Activated naive CD8-positive, alpha-beta T cell treated with anti-CD3 and anti-CD28 coated beads, Interleukin-2, amount 50 U/mL, for 24 hours (primary cell): ENCODE data around the gene HCRT.

Source experiments
- ATAC-seq: fragments of 150-1000 bp; cut with Tn5 transposase; one replicate; pipeline ENCODE4 v1.10.0; 2021
- DNase-seq: peaks from one replicate; pipeline ENCODE4 v3.0.0; 2021
- H3K27ac Mint-ChIP-seq: one replicate; pipeline ENCODE4 v1.8.0; 2021; ENCODE audit warnings: mild to moderate bottlenecking, mixed read lengths
- H3K27me3 Mint-ChIP-seq: one replicate; pipeline ENCODE4 v1.8.0; 2021; ENCODE audit warnings: mixed read lengths
- H3K36me3 Mint-ChIP-seq: one replicate; pipeline ENCODE4 v1.8.0; 2021; ENCODE audit warnings: low read depth, mixed read lengths
- H3K4me1 Mint-ChIP-seq: one replicate; pipeline ENCODE4 v1.8.0; 2021; ENCODE audit warnings: mixed read lengths
- H3K4me3 Mint-ChIP-seq: one replicate; pipeline ENCODE4 v1.8.0; 2021; ENCODE audit warnings: mild to moderate bottlenecking, moderate library complexity, mixed read lengths
- H3K9me3 Mint-ChIP-seq: one replicate; pipeline ENCODE4 v1.8.0; 2021; ENCODE audit warnings: mixed read lengths

Gene HCRT

DNA sequence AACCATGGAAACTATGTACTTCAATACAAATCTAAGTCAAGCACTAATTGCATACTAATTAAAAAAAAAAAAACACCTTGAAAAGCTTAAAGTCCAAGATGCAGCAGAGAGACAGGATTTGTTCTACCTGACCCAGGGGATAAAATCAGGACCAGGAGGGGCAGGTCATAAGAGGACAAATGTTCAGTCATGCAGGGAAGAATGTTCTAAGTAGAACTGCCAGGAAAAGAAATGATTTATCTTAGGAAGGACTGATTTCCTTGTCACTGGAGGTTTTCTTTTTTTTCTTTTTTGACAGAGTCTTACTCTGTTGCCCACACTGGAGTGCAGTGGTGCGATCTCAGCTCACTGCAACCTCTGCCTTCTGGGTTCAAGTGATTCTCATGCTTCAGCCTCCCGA lies 18.1 kb upstream of the HCRT start:
- peaks cover 8% of the 10 kb centered on the region for H3K4me1 Mint-ChIP-seq
- H3K27ac Mint-ChIP-seq, result no peak overlapping the region
- ATAC-seq (no peak), DNase-seq (no peak)
- no peak overlapping the region for H3K4me3 Mint-ChIP-seq
- no peaks in the 10 kb centered on the region for H3K27me3 Mint-ChIP-seq
- H3K9me3 Mint-ChIP-seq, result no peaks in the 10 kb centered on the region
- H3K36me3 Mint-ChIP-seq, result peaks cover 28% of the 10 kb centered on the region

DNA sequence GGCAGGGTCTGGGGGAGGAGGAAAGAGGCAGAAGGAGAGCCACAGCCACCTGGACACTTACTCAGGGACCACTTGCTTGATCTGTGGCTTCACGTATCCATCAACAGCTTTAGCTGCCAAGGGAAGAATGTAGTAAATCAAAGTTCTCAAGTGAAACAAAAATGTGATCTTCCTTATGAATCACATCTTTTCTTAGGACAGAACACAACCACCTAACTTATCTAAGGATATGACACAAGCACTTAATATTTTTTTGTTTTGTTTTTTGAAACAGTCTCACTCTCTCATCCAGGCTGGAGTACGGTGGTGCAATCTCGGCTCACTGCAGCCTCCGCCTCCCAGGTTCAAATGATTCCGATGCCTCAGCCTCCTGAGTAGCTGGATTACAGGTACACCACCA lies 17.4 kb upstream of the HCRT start:
- DNase-seq (no peak), ATAC-seq (no peak)
- Mint-ChIP-seq H3K9me3 (no peaks in the 10 kb centered on the region), H3K27ac (no peak overlapping the region), H3K4me1 (peaks cover 8% of the 10 kb centered on the region), H3K27me3 (no peaks in the 10 kb centered on the region), H3K4me3 (no peak overlapping the region), H3K36me3 (peaks cover 28% of the 10 kb centered on the region)

DNA sequence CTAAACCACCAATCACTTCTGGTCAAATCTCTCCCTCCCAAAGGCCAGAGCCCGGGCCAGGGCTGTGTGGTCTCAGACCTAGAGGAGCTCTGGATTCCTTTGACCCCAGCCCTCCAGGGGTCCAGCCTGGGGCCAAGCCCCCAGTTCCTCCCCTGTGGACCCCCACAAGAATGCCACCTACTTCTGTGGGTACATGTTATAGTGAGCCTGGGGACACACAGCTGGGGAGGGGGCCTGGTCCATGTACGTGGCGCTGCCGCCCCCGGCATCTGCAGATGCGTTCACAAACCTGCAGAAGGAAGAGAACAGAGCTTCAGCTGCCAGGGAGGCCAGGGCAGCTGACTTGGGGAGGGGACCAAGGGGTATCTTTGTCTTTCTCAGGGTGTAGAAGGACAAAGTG lies 16.9 kb upstream of the HCRT start:
- peaks cover 8% of the 10 kb centered on the region for H3K4me1 Mint-ChIP-seq
- H3K4me3 Mint-ChIP-seq, result no peak overlapping the region
- no peaks in the 10 kb centered on the region for H3K27me3 Mint-ChIP-seq
- ATAC-seq (no peak), DNase-seq (no peak)
- H3K36me3 Mint-ChIP-seq, result peaks cover 24% of the 10 kb centered on the region
- H3K9me3 Mint-ChIP-seq, result no peaks in the 10 kb centered on the region
- no peak overlapping the region for H3K27ac Mint-ChIP-seq

DNA sequence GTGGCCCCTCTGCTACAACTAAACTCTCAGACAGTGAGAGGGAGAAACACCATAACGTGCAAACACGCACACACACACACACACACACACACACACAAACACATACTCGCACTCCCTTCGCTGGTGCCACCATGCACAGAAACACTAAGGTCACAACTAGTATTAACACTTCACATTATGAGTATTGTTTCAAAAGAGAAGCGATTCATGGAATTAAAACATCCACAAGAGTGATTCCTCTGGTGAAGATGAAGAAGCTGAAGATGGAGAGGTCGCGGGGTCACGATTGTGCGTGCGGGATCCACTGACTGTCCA lies 16.2 kb upstream of the HCRT start:
- no peak for DNase-seq
- no peak for ATAC-seq
- H3K4me3 Mint-ChIP-seq, result no peak overlapping the region
- H3K27me3 Mint-ChIP-seq, result no peaks in the 10 kb centered on the region
- H3K9me3 Mint-ChIP-seq, result no peaks in the 10 kb centered on the region
- H3K27ac Mint-ChIP-seq, result peak overlapping the region; percentile 43
- H3K36me3 Mint-ChIP-seq, result peaks cover 20% of the 10 kb centered on the region
- H3K4me1 Mint-ChIP-seq, result peaks cover 8% of the 10 kb centered on the region

DNA sequence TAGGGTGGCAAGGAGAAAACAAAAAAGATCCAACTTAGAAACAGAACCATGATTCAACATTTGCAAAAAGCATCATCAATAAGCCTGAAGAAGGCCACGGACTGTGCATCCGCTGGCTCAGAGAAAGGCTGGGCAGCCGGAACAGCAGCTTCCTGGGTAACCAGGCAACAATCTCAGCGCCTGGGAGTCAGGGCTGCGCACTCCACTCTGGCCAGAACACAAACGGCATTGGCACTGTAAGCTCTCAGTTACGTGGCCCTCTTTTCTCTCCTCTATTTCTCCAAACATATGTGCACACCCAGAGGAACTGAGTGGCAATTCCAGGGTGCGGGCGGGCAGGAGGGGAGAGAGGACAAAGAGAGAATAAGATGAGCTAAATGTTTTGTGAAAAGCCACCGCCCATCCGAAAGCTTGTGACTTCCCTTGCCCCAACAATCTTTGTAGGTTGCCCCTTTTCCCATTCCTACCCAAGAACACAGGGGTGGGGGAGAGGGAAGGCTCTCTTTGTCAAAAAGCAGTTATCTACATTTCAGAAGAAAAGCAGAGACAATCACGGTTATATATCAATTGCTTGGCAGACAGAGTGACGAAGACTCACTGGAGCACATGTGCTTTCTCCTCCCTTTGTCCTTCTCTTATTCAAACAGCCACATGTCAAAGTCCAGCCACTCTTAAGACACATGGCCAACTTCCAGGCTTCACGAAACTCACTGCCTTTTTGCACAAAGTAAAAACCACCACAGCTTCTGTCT lies 15.6 kb upstream of the HCRT start:
- H3K27ac Mint-ChIP-seq, result peak overlapping the region; percentile 43

DNA sequence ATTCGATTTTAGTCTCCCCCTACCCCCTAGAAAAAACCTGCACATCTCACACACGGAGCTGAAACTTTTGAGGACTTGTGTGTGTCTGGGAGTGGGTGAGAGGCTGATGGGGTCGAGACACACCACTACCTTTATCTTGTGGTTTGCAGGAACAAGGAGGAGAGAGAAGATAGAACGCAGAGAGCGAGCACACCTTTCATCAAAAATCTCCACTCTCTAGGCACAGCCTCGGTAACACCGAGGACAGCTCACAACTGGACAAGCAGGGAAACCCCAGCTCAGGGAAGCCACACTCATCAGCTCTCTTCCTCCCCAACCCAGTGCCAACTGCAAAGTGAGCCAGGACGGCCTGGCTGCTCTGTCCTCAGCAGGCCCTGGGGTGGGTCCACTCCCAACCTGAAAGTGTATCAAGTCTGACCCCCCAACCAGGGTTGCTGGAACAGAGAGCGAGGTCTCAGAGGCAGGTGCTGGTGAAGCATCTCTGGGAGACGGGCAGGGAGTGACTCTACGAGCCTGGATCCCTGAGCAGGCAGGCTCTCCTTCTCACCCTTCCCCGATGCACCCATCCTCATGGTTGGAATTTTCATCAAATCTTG lies 14.3 kb upstream of the HCRT start:
- H3K27me3 Mint-ChIP-seq, result no peaks in the 10 kb centered on the region
- peak overlapping the region; percentile 59 for H3K27ac Mint-ChIP-seq
- DNase-seq (no peak), ATAC-seq (peak; percentile 35)
- no peak overlapping the region for H3K4me3 Mint-ChIP-seq
- H3K9me3 Mint-ChIP-seq, result no peaks in the 10 kb centered on the region
- peaks cover 11% of the 10 kb centered on the region for H3K36me3 Mint-ChIP-seq
- peaks cover 11% of the 10 kb centered on the region for H3K4me1 Mint-ChIP-seq

More for the DNA sequence above, 15.6 kb upstream of the HCRT start:
- Mint-ChIP-seq H3K27me3 (no peaks in the 10 kb centered on the region), H3K9me3 (no peaks in the 10 kb centered on the region), H3K4me3 (no peak overlapping the region), H3K36me3 (peaks cover 16% of the 10 kb centered on the region), H3K4me1 (peaks cover 8% of the 10 kb centered on the region)
- ATAC-seq (no peak), DNase-seq (no peak)

DNA sequence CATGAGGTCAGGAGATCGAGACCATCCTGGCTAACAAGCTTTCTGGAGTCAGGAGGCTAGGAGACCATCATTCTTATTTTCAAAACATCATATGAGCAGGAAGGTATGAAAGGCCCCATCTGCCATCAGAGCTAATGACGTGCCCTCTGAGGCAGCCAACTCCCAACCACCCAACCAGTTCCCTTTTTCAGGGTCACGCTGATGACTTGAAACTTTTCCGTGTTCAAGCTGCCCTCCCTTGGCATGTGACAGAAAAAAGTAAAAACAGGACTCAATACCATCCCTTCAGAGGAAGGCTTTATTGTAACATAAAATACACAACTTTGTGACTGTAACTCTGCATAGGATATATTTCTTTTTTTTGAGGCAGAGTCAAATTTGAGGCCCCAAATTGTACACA lies 13.6 kb upstream of the HCRT start:
- Mint-ChIP-seq H3K4me1 (peaks cover 16% of the 10 kb centered on the region), H3K36me3 (peaks cover 7% of the 10 kb centered on the region), H3K27me3 (no peaks in the 10 kb centered on the region), H3K4me3 (no peak overlapping the region), H3K27ac (peak overlapping the region; percentile 49), H3K9me3 (no peaks in the 10 kb centered on the region)
- ATAC-seq (no peak), DNase-seq (no peak)

DNA sequence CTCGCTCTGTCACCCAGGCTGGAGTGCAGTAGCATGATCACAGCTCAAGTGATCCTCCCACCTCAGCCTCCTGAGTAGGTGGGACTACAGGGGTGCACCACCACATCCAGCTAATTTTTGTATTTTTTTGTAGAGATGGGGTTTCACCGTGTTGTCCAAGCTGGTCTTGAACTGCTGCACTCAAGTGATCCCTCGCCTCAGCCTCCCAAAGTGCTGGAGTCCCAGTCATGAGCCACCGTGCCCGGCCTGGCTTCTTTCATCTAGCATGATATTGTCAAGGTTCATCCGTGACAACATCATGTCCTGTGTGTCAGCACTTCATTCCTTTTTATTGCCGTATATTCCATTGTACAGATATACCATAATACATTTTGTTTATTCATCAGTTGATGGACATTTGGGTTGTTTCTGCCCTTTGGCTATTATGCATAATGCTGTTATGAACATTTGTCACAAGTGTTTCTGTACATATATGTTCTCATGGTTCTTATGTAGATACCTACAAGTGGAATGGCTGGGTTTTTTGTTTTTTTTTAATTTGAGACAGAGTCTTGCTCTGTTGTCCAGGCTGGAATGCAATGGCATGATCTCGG lies 12.4 kb upstream of the HCRT start:
- H3K36me3 Mint-ChIP-seq, result peaks cover 6% of the 10 kb centered on the region

DNA sequence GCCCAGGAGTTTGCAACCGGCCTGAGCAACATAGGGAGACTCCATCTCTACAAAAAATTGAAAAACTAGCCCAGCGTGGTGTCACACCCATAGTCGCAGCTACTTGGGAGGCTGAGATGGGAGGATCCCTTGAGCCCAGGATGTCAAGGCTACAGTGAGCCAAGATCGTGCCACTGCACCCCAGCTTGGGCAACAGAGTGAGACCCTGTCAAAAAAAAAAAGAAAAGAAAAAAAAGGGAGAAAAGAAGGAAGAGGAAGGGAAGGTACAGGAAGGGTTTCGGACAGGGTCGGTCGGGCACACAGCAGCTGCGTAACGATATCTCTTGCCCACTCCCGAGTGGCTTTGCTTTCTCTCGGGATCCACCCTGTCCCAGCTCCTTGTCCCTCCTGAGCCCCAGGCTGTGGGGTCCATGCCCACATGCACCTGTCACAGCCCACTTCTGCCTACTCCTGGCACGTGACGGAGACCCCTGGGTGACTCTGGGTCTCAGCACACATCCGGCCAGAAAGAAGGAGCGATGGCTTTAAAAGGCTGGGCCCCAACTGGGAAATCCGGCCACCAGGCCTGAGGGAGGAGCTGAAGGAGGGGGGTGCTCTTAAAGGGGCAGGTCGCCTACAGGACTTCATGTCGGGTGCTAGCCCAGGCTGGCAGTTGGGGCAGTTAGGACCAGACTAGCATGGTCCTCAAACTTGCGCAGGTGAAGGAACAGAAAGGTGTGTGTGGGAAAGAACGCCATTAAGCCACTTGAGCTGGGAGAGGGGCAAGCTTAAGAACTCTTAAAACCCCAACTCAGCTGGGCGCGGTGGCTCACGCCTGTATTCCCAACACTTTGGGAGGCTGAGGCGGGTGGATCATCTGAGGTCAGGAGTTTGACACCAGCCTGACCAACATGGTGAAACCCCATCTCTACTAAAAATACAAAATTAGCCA lies 9.0 kb upstream of the HCRT start, which contains the start of gene GHDC:
Gene GHDC, minus strand, starts transcription at position 526 of the 931 bp plus-strand sequence. CDS start 913 bp downstream, outside the sequence.
- peak within 1 kb of the TSS; percentile 95 for H3K4me3 Mint-ChIP-seq
- H3K9me3 Mint-ChIP-seq, result no peaks in the 10 kb centered on the region
- H3K4me1 Mint-ChIP-seq, result peaks cover 25% of the 10 kb centered on the region
- ATAC-seq (peak; percentile 95), DNase-seq (peak; percentile 82)
- no peaks in the 10 kb centered on the region for H3K27me3 Mint-ChIP-seq
- H3K36me3 Mint-ChIP-seq, result peaks cover 2% of the 10 kb centered on the region
- peak within 1 kb of the TSS; percentile 90 for H3K27ac Mint-ChIP-seq

More for the DNA sequence above, 12.4 kb upstream of the HCRT start:
- Mint-ChIP-seq H3K4me3 (no peak overlapping the region), H3K27ac (no peak overlapping the region), H3K27me3 (no peaks in the 10 kb centered on the region), H3K4me1 (peaks cover 26% of the 10 kb centered on the region), H3K9me3 (no peaks in the 10 kb centered on the region)
- DNase-seq (no peak), ATAC-seq (no peak)

DNA sequence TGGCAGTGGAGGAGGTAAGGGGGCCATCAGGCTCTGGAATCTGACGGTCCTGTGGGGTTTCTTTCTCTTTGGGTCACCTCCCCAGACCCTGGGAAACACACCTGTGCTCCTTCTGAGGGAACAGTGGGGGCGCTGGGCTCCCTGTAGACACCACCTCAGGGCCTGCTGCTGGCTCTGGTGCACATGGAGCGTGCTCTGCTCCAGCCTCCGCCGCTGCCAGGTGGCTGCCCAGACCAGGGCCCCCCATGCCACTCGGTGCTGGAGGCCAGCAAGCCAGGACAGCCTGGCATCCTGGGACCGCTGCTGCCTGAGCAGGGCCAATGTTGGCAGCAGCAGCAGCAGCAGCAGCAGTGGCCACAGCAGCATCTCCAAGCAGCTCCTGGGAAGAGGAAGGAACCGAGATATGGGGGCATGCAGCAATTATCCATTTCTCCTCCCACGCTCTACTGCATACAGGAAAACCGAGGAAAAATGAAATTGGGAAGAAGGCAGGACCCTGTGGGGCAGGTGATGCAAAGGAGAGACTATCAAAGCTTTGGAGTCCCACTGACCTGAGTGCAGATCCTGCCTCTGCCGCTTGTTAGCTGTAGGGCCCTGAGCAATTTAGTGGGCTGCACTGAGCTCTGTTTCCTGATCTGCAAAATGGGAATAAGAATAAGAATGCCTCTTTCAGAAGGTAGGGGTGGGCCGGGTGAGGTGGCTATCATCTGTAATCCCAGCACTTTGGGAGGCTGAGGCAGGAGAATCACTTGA lies 8.1 kb upstream of the HCRT start:
- DNase-seq (no peak), ATAC-seq (no peak)

DNA sequence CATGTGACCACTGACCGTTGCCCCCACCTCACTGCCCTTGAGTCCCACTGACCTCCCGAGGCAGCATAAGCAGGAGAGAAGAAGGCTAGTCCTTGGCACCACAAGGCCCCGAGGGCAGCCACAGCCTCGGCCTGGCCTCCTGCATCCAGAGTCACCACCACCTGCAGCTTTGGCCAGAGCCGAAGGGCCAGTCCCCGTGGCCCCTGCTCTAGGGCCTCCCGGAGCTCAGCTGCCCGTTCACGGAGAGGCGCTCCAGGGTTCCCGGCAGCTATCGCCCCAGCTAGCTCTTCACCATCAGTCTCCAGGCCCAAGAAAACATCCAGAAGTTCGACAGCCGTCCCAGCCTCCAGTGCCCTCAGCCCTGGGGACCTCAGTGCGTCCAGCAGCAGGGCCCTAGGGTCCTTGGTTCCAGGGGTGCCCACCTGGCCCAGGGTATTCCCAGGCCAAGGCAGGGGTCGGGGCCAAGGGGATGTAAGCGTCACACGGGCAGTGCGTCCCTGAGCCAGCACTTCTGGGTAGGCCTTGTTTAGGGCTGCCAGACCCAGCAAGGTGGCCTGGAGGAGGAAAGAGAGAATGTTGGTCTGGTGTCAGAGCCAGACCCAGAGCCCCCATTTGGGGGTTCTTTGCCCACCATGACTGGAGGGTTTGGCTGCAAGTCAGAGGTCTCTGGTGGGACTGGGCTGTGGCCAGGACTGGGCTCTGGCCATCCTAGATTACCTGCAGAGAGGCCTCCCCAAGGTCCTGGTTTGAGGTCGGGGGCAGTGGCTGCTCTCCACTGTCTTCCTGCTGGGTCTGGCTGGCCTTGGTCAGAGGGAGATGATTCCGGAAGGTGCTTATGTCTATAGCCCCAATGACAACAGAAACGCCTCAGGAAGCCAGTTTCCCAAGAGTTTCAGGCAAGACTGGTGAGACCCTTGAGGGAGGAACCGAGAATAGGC lies 7.2 kb upstream of the HCRT start:
- Mint-ChIP-seq H3K4me1 (peaks cover 20% of the 10 kb centered on the region), H3K27me3 (no peaks in the 10 kb centered on the region), H3K4me3 (peak overlapping the region; percentile 95), H3K9me3 (no peaks in the 10 kb centered on the region), H3K27ac (no peak overlapping the region), H3K36me3 (peaks cover 2% of the 10 kb centered on the region)
- ATAC-seq, result no peak
- DNase-seq, result no peak

More for the DNA sequence above, 8.1 kb upstream of the HCRT start:
- peak overlapping the region; percentile 90 for H3K27ac Mint-ChIP-seq
- peaks cover 2% of the 10 kb centered on the region for H3K36me3 Mint-ChIP-seq
- H3K27me3 Mint-ChIP-seq, result no peaks in the 10 kb centered on the region
- no peaks in the 10 kb centered on the region for H3K9me3 Mint-ChIP-seq
- peaks cover 20% of the 10 kb centered on the region for H3K4me1 Mint-ChIP-seq
- peak overlapping the region; percentile 95 for H3K4me3 Mint-ChIP-seq

DNA sequence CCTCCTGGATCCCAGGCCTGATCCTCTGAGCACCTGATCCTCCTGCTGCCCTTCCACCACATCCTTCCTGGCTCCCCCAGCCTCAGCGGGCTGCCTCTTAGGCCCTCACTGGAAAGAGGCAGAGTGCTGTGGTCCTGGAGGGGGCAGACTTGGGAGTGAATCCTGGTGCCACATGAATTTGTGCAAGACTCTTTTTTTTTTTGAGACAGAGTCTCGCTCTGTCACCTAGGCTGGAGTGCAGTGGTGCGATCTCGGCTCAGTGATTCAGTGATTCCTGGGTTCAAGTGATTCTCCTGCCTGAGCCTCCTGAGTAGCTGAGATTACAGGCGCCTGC lies 6.0 kb upstream of the HCRT start:
- Mint-ChIP-seq H3K4me3 (no peak overlapping the region), H3K4me1 (peaks cover 20% of the 10 kb centered on the region), H3K27ac (no peak overlapping the region), H3K9me3 (no peaks in the 10 kb centered on the region), H3K36me3 (peaks cover 2% of the 10 kb centered on the region), H3K27me3 (no peaks in the 10 kb centered on the region)
- no peak for ATAC-seq
- no peak for DNase-seq
